HepG2 (cell line): ENCODE data around the gene SH3PXD2A. TPM values are rescaled to one million over a fixed set of nuclear protein-coding genes. Genes with fewer than 3 reads are reported as not detected.
A peak's percentile ranks its signal among the peaks of the same experiment; 100 is the strongest.

ENCODE experiments used
- GTF3A ChIP-seq: sonication (generic); formaldehyde crosslinking; conservative IDR thresholded peaks from 2 replicates; pipeline ENCODE4 v1.4.0; 2020; ENCODE audit warnings: mild to moderate bottlenecking, missing genetic modification reagents
- HMG20B ChIP-seq: conservative IDR thresholded peaks from 2 replicates; pipeline ENCODE4 v1.6.1; 2016; ENCODE audit warnings: missing genetic modification reagents, missing compliant biosample characterization
- HMGXB3 ChIP-seq: sonication (generic); formaldehyde crosslinking; IDR thresholded peaks from 2 replicates; pipeline ENCODE4 v1.4.0; 2020; ENCODE audit warnings: missing genetic modification reagents, borderline replicate concordance
- HOXA3 ChIP-seq: sonication (generic); formaldehyde crosslinking; IDR thresholded peaks from 2 replicates; pipeline ENCODE4 v1.5.0; 2020; ENCODE audit warnings: missing genetic modification reagents
- KDM5B ChIP-seq: sonication (generic); formaldehyde crosslinking; IDR thresholded peaks from 2 replicates; pipeline ENCODE4 v1.4.0; 2020; ENCODE audit warnings: missing genetic modification reagents, mild to moderate bottlenecking, borderline replicate concordance
- MAFK ChIP-seq, 2 experiments: IDR thresholded peaks in 1 of 2; conservative IDR thresholded peaks in 1 of 2; 2 replicates each; pipeline ENCODE4 v1.6.1; 2011; ENCODE audit warnings: improper control_type of control experiment in 2 of 2, low read length in 2 of 2
- PHB2 ChIP-seq: fragments of 450-650 bp; IDR thresholded peaks from 2 replicates; pipeline ENCODE4 v1.6.1; 2018; ENCODE audit not compliant: partially characterized antibody
- RNF219 ChIP-seq: sonication (generic); formaldehyde crosslinking; IDR thresholded peaks from 2 replicates; pipeline ENCODE4 v1.5.0; 2020; ENCODE audit warnings: mild to moderate bottlenecking, missing genetic modification reagents
- TEAD3 ChIP-seq: optimal IDR thresholded peaks from 2 replicates; pipeline ENCODE3; 2016; ENCODE audit warnings: borderline replicate concordance
- ZBTB33 ChIP-seq: sonication (generic); formaldehyde crosslinking; IDR thresholded peaks from 2 replicates; pipeline ENCODE4 v1.4.0; 2020; ENCODE audit warnings: missing genetic modification reagents
- ZNF263 ChIP-seq: sonication (generic); formaldehyde crosslinking; IDR thresholded peaks from 2 replicates; pipeline ENCODE4 v1.4.0; 2020; ENCODE audit warnings: missing genetic modification reagents
- ZNF274 ChIP-seq: sonication (generic); formaldehyde crosslinking; IDR thresholded peaks from 2 replicates; pipeline ENCODE4 v1.5.1; 2020; ENCODE audit warnings: mild to moderate bottlenecking, missing genetic modification reagents
- ZNF281 ChIP-seq: sonication (generic); formaldehyde crosslinking; IDR thresholded peaks from 2 replicates; pipeline ENCODE4 v1.4.0; 2020; ENCODE audit warnings: missing genetic modification reagents, borderline replicate concordance
- ZNF652 ChIP-seq: IDR thresholded peaks from 2 replicates; pipeline ENCODE4 v1.6.1; 2016; ENCODE audit warnings: low read depth, borderline replicate concordance
- ZNF792 ChIP-seq: IDR thresholded peaks from 2 replicates; pipeline ENCODE4 v1.6.1; 2016
- ZNF883 ChIP-seq: sonication (generic); formaldehyde crosslinking; IDR thresholded peaks from 2 replicates; pipeline ENCODE4 v1.5.1; 2020; ENCODE audit warnings: mild to moderate bottlenecking, missing genetic modification reagents; ENCODE audit errors: not compliant biosample characterization
- polyA plus RNA-seq, 8 experiments: library from polyadenylated mRNA; depleted of rRNA in 3 of 8; stranded (reverse) in 7 of 8; unstranded in 1 of 8; fragments of >200 nt; fragmentation: Illumina TruSeq in 4 of 8; extraction: Trizol in 4 of 8; gene quantifications; 2 replicates each; pipeline versions ENCODE4 v1.2.1 to v1.2.3, GENCODE V29; 2011 to 2016; ENCODE audit warnings: low read depth in 4 of 8, missing spikeins in 1 of 8, mixed read lengths in 1 of 8; ENCODE audit not compliant: insufficient read depth in 1 of 8
- total RNA-seq, 5 experiments: library from RNA; depleted of rRNA; stranded (reverse); fragments of >200 nt; fragmentation: Illumina TruSeq; extraction: Trizol; gene quantifications; 2 replicates each; pipeline ENCODE4 v1.2.3, GENCODE V29; 2016; ENCODE audit warnings: low read depth in 1 of 5

The SH3PXD2A gene
- total and polyA plus RNA-seq, 2 of the 13 experiments (the other 11 are each of a cell fraction or from before 2014, with no cell fraction given) = 11.1 to 11.3 TPM

GRCh38 chr10:103578782-103579382, 276.5 kb downstream of the SH3PXD2A start (continued):
- TF ChIP-seq RNF219 (CRISPR knock-in tag) (no peak), TEAD3 (CRISPR knock-in tag) (peak; percentile 67), ZNF883 (CRISPR knock-in tag) (no peak), ZNF263 (CRISPR knock-in tag) (peak; percentile 52), ZNF274 (CRISPR knock-in tag) (0 out of 2 replicates have a peak, but pooled peaks have one; percentile 43), ZNF792 (CRISPR knock-in tag) (peak; percentile 79), ZNF281 (CRISPR knock-in tag) (no peak), GTF3A (no peak), HMG20B (0 out of 2 replicates have a peak, but pooled peaks have one; percentile 47), KDM5B (0 out of 2 replicates have a peak, but pooled peaks have one; percentile 53), PHB2 (no peak), HOXA3 (CRISPR knock-in tag) (peak; percentile 65; the same call in 1 of the 2 replicates), HMGXB3 (CRISPR knock-in tag) (no peak), ZBTB33 (CRISPR knock-in tag) (0 out of 2 replicates have a peak, but pooled peaks have one; percentile 6), ZNF652 (CRISPR knock-in tag) (peak; percentile 12; the same call in 1 of the 2 replicates), MAFK (conservative IDR thresholded peaks at IDR 0.05 in 1 of 2, IDR thresholded peaks at IDR 0.05 in 1 of 2; ENCODE audit: low read length in 2 of 2) (no peak)
